Heart left ventricle (tissue), 16 donors: ENCODE measurements around the gene CHERP. TPM values are rescaled to one million over a fixed set of nuclear protein-coding genes. Genes with fewer than 3 reads are reported as not detected.
A peak's percentile ranks its signal among the peaks of the same experiment; 100 is the strongest.

Experiments used
- ATAC-seq, 4 donors: fragments of 200-7000 bp; cut with Tn5 transposase; one replicate each; pipeline ENCODE4 v1.9.1; 2020 to 2022; ENCODE audit warnings: moderate library complexity in 4 of 4, mild to moderate bottlenecking in 3 of 4, moderate number of reproducible peaks in 1 of 4
- DNase-seq, 5 donors: peaks; one replicate each; pipeline ENCODE4 v3.0.0-alpha.2; 2020
- H3K27ac ChIP-seq, 12 donors: fragments of 200-600 bp; sonication (generic) in 4 of 12; one replicate each; pipeline versions ENCODE4 v1.5.0 to v1.8.0; 2016 to 2022; ENCODE audit warnings: mild to moderate bottlenecking in 2 of 12
- H3K27me3 ChIP-seq, 9 donors: fragments of 200-600 bp; sonication (generic) in 2 of 9; one replicate each; pipeline versions ENCODE4 v1.5.1 to v1.8.0; 2016 to 2022; ENCODE audit warnings: mild to moderate bottlenecking in 3 of 9
- H3K36me3 ChIP-seq, 9 donors: fragments of 200-600 bp; sonication (generic) in 2 of 9; one replicate each; pipeline versions ENCODE4 v1.5.0 to v1.8.0; 2018 to 2022; ENCODE audit warnings: mild to moderate bottlenecking in 2 of 9
- H3K4me1 ChIP-seq, 12 donors: fragments of 200-600 bp; sonication (generic) in 4 of 12; one replicate each; pipeline versions ENCODE4 v1.5.0 to v1.8.0; 2016 to 2022; ENCODE audit warnings: mild to moderate bottlenecking in 3 of 12
- H3K4me3 ChIP-seq, 12 donors: fragments of 200-600 bp; sonication (generic) in 4 of 12; one replicate each; pipeline versions ENCODE4 v1.5.0 to v1.8.0; 2017 to 2022; ENCODE audit warnings: mild to moderate bottlenecking in 9 of 12, moderate library complexity in 4 of 12
- H3K9me3 ChIP-seq, 12 donors: fragments of 200-600 bp; sonication (generic) in 4 of 12; one replicate each; pipeline versions ENCODE4 v1.5.0 to v1.8.0; 2016 to 2022; ENCODE audit warnings: mild to moderate bottlenecking in 1 of 12
- CTCF ChIP-seq, 12 donors: fragments of 200-600 bp; sonication (generic) in 4 of 12; IDR thresholded peaks; one replicate each; pipeline versions ENCODE4 v1.5.0 to v1.8.0; 2018 to 2022; ENCODE audit warnings: antibody characterized with exemption in 12 of 12, mild to moderate bottlenecking in 5 of 12
- POLR2A ChIP-seq, 2 donors: fragments of 450-650 bp; IDR thresholded peaks; one replicate each; pipeline ENCODE4 v1.6.1; 2017; ENCODE audit warnings: antibody characterized with exemption in 2 of 2, mild to moderate bottlenecking in 2 of 2, moderate library complexity in 2 of 2
- WGBS, 4 donors: extraction: QIAGEN DNeasy Blood & Tissue Kit in 2 of 4; methylation state at CpG; one replicate each; pipeline versions ENCODE4 v1.1.5 to v1.1.7; 2013 to 2018; 5-methylcytosine and 5-hydroxymethylcytosine counted together
- intact Hi-C, 10 donors: fragments of 100-400 bp; cut with DNase I; formaldehyde crosslinking; loops; one replicate each; pipeline versions ENCODE4 v1.11.1 to v1.14.2; 2022
- polyA plus RNA-seq, 2 donors: library from polyadenylated mRNA; stranded (reverse); fragments of 200-250 nt; gene quantifications; one replicate each; pipeline ENCODE4 v1.2.3, GENCODE V29; 2013
- total RNA-seq, 9 donors: library from RNA; depleted of rRNA in 2 of 9; stranded (reverse); fragments of >200 nt in 2 of 9; fragmentation: NEBNext Ultra II Directional in 3 of 9; extraction: Animal tissue kit (Norgen Biotek cat#: 25700) in 3 of 9; gene quantifications; one replicate each; pipeline versions ENCODE4 v1.1.0 to v1.2.4, GENCODE V29; 2016 to 2023
- donor health status: ischemic (EF 13 %, LVEDD 7.1; RV severe dilation, severe dysfunction).
- donor health status: healthy with polysubstance abuse.
- donor health status: DM: no; HTN: yes; CAD: no.
- donor health status: DM: no; HTN: no; CAD: no.
- donor health status: ischemic (EF 25% LVEDD 6.9; RV normal size, moderate dysfunction).
- donor health status: ischemic (EF 25% LVEDD 5.7; RV mildly dilated, moderate dysfunction).
- donor health status: healthy.
- donor health status: DM: yes; HTN: yes; CAD: no.
- donor health status: ischemic (EF 35%, LVEDD 5.7; RV mildly dilated, moderate dysfunction).
- donor health status: nonischemic (EF 11% LVEDD 7.7; RV severe dilation, severe dysfunction).
- donor health status: DM: yes; HTN: yes; CAD: no.
- donor health status: PGD.
- donor health status: ischemic (EF 29% LVEDD 5.4; RV normal size, mild dysfunction).
- donor health status: nonischemic (EF 23%, LVEDD 6.1; RV moderate dilation, normal function).

CHERP gene
- total and polyA plus RNA-seq, 11 donors = 5.7 to 24.6 (median 16.1) TPM

DNA sequence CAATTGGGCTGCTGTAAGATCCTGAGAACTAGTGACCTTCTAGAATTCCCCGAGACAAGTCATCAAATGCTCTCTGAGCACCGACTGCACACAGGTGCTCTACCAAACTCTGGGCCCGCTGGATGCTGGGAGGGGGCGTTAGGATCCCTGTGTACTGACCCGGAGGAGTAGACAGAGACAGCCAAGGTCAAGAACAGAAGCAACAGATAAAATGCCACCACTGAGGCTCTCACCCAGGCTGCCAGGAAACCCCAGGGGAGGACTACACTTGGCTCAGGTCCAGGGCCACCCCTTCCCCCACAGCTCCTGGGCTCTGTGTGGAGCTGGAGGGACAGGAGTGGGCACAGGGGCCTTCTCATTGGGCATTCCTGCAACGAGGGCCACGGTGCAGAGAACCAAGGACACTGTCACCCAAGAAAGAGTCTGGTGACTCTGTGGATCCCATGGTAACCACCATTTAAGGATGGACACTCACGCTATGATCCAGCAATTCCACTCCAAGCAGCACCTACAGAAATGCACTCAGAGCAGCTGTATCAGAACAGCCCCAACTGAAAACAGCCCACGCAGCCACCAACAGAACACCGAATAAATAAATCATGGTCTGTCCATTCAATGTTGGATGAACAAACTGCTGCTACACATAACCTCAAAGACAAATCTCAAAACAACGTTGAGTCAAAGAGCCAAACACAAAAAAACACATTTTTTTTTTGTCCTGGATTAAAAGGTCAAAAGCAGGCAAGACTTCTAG is 46.8 kb upstream of the CHERP start:
- peak overlapping the region in 3 of 12 donors; percentile 35 to 47 (median 46) for H3K4me3 ChIP-seq
- ATAC-seq (no peak), DNase-seq (no peak)

DNA sequence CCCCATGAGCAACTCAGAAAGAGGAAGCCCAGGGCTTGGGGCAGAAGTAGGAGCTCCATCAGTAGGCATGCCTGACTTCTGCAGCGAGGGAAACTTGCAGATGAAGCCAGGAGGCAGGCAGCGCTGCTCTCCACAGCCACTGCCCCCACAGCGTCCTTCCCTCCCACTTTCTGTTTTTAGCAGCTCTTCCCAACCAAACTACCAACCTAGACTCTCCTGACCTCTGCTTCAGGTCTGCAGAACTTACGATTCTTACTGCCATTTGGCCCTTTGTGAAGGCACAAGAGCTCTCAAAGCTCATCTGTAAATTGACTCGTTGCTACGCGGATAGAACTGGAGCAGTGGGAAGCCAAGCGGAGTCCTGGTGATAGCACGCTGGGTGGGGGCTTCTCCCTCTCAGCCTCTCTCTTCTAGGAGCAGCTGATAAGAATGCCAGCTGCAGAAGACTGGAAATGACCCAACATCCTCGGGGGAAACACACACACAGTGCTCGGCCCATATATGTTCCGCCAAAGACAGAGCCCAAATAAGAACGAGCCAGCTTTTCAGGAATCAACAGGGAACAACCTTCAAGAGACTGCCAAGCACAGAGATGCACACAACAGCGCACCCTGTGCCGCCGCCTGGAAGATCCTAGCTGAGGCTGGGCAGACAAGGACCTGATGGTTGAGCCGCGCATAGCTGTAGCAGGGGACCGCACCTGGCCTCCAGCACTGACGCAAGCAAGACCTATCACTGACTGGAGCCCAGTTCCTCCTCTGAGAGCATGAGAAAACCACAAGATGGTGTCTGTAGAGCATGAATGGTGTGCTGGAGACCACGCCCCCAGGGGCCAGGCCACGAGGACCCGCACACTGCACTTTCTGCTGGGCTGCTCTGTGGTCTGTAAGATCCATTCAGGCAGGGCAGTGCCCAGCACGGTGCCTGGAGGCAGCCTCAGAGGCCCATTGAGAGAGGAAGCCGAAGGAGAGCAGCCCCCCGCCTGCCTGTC is 45.9 kb upstream of the CHERP start:
- DNase-seq = no peak
- Histone ChIP-seq H3K36me3 (no peaks in the 10 kb centered on the region), H3K27me3 (no peaks in the 10 kb centered on the region), H3K9me3 (no peaks in the 10 kb centered on the region), H3K4me3 (peak overlapping the region in 9 of 12 donors; percentile 3 to 48 (median 35)), H3K4me1 (peaks cover 21 to 94% (median 77%) of the 10 kb centered on the region in 12 donors), H3K27ac (peak overlapping the region in 11 of 12 donors; percentile 44 to 87 (median 55))
- intact Hi-C loops = loop anchor here in 4 of 10 donors (5.0 kb wide), 3 partner anchors 34 to 46 kb away; partner anchors contain the start of genes MED26 (in 3 of the 4) and CHERP (in 1 of the 4)
- TF ChIP-seq CTCF (IDR thresholded peaks at IDR 0.05) (peak in 2 of 12 donors; percentile 2 to 5), POLR2A (IDR thresholded peaks at IDR 0.05) (no peak)
- peak; percentile 22 to 65 (median 30) for ATAC-seq
- WGBS, 4 donors = 8 to 16% (median 12%) methylated on average over 21 to 26 of the region's 26 CpGs

More for the DNA sequence above, 46.8 kb upstream of the CHERP start:
- TF ChIP-seq POLR2A (IDR thresholded peaks at IDR 0.05) = no peak
- no peak for TF ChIP-seq CTCF (IDR thresholded peaks at IDR 0.05)
- Histone ChIP-seq H3K9me3 (no peaks in the 10 kb centered on the region), H3K4me1 (peaks cover 18 to 94% (median 75%) of the 10 kb centered on the region in 12 donors), H3K27me3 (no peaks in the 10 kb centered on the region), H3K36me3 (no peaks in the 10 kb centered on the region), H3K27ac (peak overlapping the region in 5 of 12 donors; percentile 55 to 87 (median 68))
- 56 to 64% (median 62%) methylated on average over 10 to 11 of the region's 11 CpGs for WGBS, 4 donors
- intact Hi-C loops = loop anchor here in 4 of 10 donors (5.0 kb wide), 3 partner anchors 33 to 47 kb away; partner anchors contain the start of genes MED26 (in 3 of the 4) and CHERP (in 1 of the 4)

GRCh38 chr19:16586991-16587832 is 45.0 kb upstream of the CHERP start:
- ATAC-seq (peak in 1 of 4 donors; percentile 1), DNase-seq (no peak)
- Histone ChIP-seq H3K9me3 (no peaks in the 10 kb centered on the region), H3K36me3 (no peaks in the 10 kb centered on the region), H3K27me3 (no peaks in the 10 kb centered on the region), H3K4me3 (peak overlapping the region in 6 of 12 donors; percentile 14 to 48 (median 44)), H3K4me1 (peaks cover 21 to 95% (median 83%) of the 10 kb centered on the region in 12 donors), H3K27ac (peak overlapping the region in 10 of 12 donors; percentile 44 to 87 (median 58))
- TF ChIP-seq POLR2A (IDR thresholded peaks at IDR 0.05) = no peak
- TF ChIP-seq CTCF (IDR thresholded peaks at IDR 0.05) = no peak
- intact Hi-C loops = loop anchor here in 4 of 10 donors (5.0 kb wide), 3 partner anchors 35 to 45 kb away; partner anchors contain the start of genes MED26 (in 3 of the 4) and CHERP (in 1 of the 4)
- WGBS, 4 donors = 42 to 46% (median 44%) methylated on average over 17 to 20 of the region's 20 CpGs
